Heart right ventricle (tissue), 16 donors: ENCODE results near the gene HUNK. TPM values are rescaled to one million over a fixed set of nuclear protein-coding genes. Genes with fewer than 3 reads are reported as not detected.
A peak's percentile ranks its signal among the peaks of the same experiment; 100 is the strongest.

Source experiments
- ATAC-seq, 8 donors: fragments of 200-7000 bp; cut with Tn5 transposase; one replicate each; pipeline ENCODE4 v1.9.1; 2020; ENCODE audit warnings: mild to moderate bottlenecking in 8 of 8, moderate library complexity in 8 of 8, moderate number of reproducible peaks in 1 of 8
- DNase-seq, 2 donors: peaks; one replicate each; pipeline ENCODE4 v3.0.0-alpha.2; 2020
- H3K27ac ChIP-seq, 10 donors: fragments of 200-600 bp; sonication (generic) in 2 of 10; one replicate each; pipeline versions ENCODE4 v1.5.0 to v1.8.0; 2020 to 2022; ENCODE audit warnings: mild to moderate bottlenecking in 3 of 10
- H3K27me3 ChIP-seq, 7 donors: fragments of 200-600 bp; one replicate each; pipeline ENCODE4 v1.8.0; 2021 to 2022; ENCODE audit warnings: mild to moderate bottlenecking in 2 of 7
- H3K36me3 ChIP-seq, 9 donors: fragments of 200-600 bp; sonication (generic) in 1 of 9; one replicate each; pipeline versions ENCODE4 v1.5.0 to v1.8.0; 2020 to 2022; ENCODE audit warnings: mild to moderate bottlenecking in 2 of 9
- H3K4me1 ChIP-seq, 9 donors: fragments of 200-600 bp; sonication (generic) in 1 of 9; one replicate each; pipeline versions ENCODE4 v1.5.0 to v1.8.0; 2020 to 2022; ENCODE audit warnings: mild to moderate bottlenecking in 4 of 9
- H3K4me3 ChIP-seq, 10 donors: fragments of 200-600 bp; sonication (generic) in 2 of 10; one replicate each; pipeline versions ENCODE4 v1.5.0 to v1.8.0; 2020 to 2022; ENCODE audit warnings: mild to moderate bottlenecking in 7 of 10, moderate library complexity in 2 of 10
- H3K9me3 ChIP-seq, 11 donors: fragments of 200-600 bp in 10 of 11; sonication (generic) in 2 of 11; one replicate each; pipeline versions ENCODE4 v1.5.0 to v1.8.0; 2013 to 2022; ENCODE audit warnings: mild to moderate bottlenecking in 2 of 11, control low read depth in 1 of 11, moderate library complexity in 1 of 11
- CTCF ChIP-seq, 9 donors: fragments of 200-600 bp; sonication (generic) in 2 of 9; IDR thresholded peaks; one replicate each; pipeline versions ENCODE4 v1.5.0 to v1.8.0; 2021 to 2022; ENCODE audit warnings: antibody characterized with exemption in 9 of 9, mild to moderate bottlenecking in 5 of 9, moderate library complexity in 1 of 9
- whole genome bisulfite sequencing, 2 donors: extraction: QIAGEN DNeasy Blood & Tissue Kit; methylation state at CpG; one replicate each; pipeline ENCODE4 v1.1.7; 2013; ENCODE audit warnings: inconsistent platforms in 1 of 2; 5-methylcytosine and 5-hydroxymethylcytosine counted together
- intact Hi-C, 10 donors: fragments of 100-400 bp; cut with DNase I; formaldehyde crosslinking; loops; one replicate each; pipeline versions ENCODE4 v1.11.1 to v1.14.2; 2022
- long read RNA-seq, 3 donors: library from polyadenylated mRNA; unstranded; transcript quantifications; one replicate each; pipeline ENCODE4 v2.0.0, GENCODE V29; 2020 to 2021
- polyA plus RNA-seq, 2 donors: library from polyadenylated mRNA; stranded (reverse); fragments of 200-250 nt; gene quantifications; one replicate each; pipeline ENCODE4 v1.2.3, GENCODE V29; 2013
- total RNA-seq, 10 donors: library from RNA; stranded (reverse); fragmentation: NEBNext Ultra II Directional in 3 of 10; extraction: Animal tissue kit (Norgen Biotek cat#: 25700) in 3 of 10; gene quantifications; one replicate each; pipeline versions ENCODE4 v1.2.1 to v1.2.4, GENCODE V29; 2021 to 2023
- donor health status: Arrhythmogenic right ventricular cardiomyopathy.
- donor health status: ischemic (EF 13 %, LVEDD 7.1; RV severe dilation, severe dysfunction).
- donor health status: healthy with polysubstance abuse.
- donor health status: DM: no; HTN: yes; CAD: no.
- donor health status: DM: no; HTN: no; CAD: no.
- donor health status: ischemic (EF 25% LVEDD 6.9; RV normal size, moderate dysfunction).
- donor health status: ischemic (EF 25% LVEDD 5.7; RV mildly dilated, moderate dysfunction).
- donor health status: healthy.
- donor health status: DM: yes; HTN: yes; CAD: no.
- donor health status: Ischemic cardiomyopathy.
- donor health status: ischemic (EF 35%, LVEDD 5.7; RV mildly dilated, moderate dysfunction).
- donor health status: nonischemic (EF 11% LVEDD 7.7; RV severe dilation, severe dysfunction).
- donor health status: DM: yes; HTN: yes; CAD: no.
- donor health status: PGD.
- donor health status: ischemic (EF 29% LVEDD 5.4; RV normal size, mild dysfunction).
- donor health status: nonischemic (EF 23%, LVEDD 6.1; RV moderate dilation, normal function).

HUNK gene
- under 1 TPM in 9 of 10 donors, not detected in 1; 0.04 to 0.81 (median 0.10) TPM for total RNA-seq
- under 1 TPM in 1 of 2 donors, not detected in 1; 0.14 TPM for polyA plus RNA-seq
- long read RNA-seq, donor 1 = 0 reads
- long read RNA-seq, donor 2 = 0 reads
- long read RNA-seq, donor 3 = 0 reads

DNA sequence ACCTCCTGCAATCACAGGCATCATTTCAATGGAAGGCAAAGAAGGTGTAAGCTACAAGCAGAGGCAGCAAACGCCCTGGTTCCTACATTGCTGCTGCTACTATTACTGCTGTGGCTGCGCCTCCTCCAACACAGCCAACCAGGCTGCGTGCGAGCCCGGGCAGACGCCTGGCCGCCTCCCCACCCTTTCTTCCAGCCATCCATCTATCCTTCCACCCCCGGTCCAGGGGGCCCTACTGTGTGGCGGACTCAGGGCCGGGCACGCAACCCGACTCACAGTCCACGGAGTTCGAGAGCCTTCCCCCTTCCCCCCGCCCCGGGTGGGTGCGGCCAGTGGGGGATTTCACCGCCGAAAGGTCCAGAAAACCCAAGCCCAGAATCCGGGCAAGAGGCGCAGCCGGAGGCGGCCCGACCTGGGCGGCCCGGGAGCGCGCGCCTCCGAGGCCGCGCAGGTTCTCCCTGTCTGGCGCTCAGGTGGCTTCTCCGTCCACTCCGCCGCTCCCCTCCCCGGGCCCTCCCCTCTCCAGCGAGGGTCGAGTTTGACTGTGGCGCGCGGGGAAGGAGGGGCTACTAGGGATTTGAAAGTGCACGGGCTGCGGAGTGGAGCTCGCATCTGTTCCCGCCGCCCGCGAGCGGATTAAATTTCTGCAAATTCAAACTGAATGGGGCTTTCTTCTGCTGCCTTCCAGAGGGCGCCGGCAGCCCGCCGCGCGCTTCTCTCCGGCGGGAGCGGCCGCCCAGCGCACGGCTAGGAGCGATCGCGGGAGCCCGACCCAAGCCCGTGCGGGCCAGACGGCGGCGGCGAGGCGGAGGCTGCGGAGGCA is at the start of gene HUNK:
Gene HUNK (plus strand): TSS at position 569 of the 823 bp plus-strand sequence. CDS start 655 bp downstream, outside the sequence.
- Histone ChIP-seq H3K4me3 (peak within 1 kb of the TSS; percentile 28 to 66 (median 58)), H3K27ac (no peak within 1 kb of the TSS), H3K9me3 (no peaks in the 10 kb centered on the region), H3K4me1 (peaks cover 0 to 21% (median 13%) of the 10 kb centered on the region in 9 donors), H3K36me3 (no peaks in the 10 kb centered on the region), H3K27me3 (peaks cover 0 to 73% (median 46%) of the 10 kb centered on the region in 7 donors)
- ATAC-seq (peak in 7 of 8 donors; percentile 42 to 64 (median 54)), DNase-seq (peak in 1 of 2 donors; percentile 15)
- intact Hi-C loops = loop anchor here in 2 of 10 donors (2.0 to 10.0 kb wide), 2 partner anchors 88 to 386 kb away; no protein-coding TSS in a partner anchor
- TF ChIP-seq CTCF (IDR thresholded peaks at IDR 0.05) = peak in 1 of 9 donors; percentile 27
- 1 to 2% methylated on average over 60 to 74 of the region's 74 CpGs for WGBS, 2 donors

- WGBS, 2 donors = 88 to 90% methylated on average over 5 of the region's 5 CpGs
- Histone ChIP-seq H3K27me3 (no peaks in the 10 kb centered on the region), H3K27ac (no peak overlapping the region), H3K4me1 (no peaks in the 10 kb centered on the region), H3K36me3 (no peaks in the 10 kb centered on the region), H3K9me3 (peaks cover 0 to 3% (median 0%) of the 10 kb centered on the region in 11 donors), H3K4me3 (no peak overlapping the region)
- intact Hi-C loops = no loop called here
- DNase-seq (no peak), ATAC-seq (no peak)
- TF ChIP-seq CTCF (IDR thresholded peaks at IDR 0.05) = no peak
Measured at GRCh38 chr21:31829736-31830472, 42.9 kb upstream of the HUNK start.

- 59 to 76% methylated on average over 4 of the region's 4 CpGs for WGBS, 2 donors
- no peak for TF ChIP-seq CTCF (IDR thresholded peaks at IDR 0.05)
- no peak for ATAC-seq
- intact Hi-C loops = no loop called here
- H3K27me3 ChIP-seq = no peaks in the 10 kb centered on the region
- no peaks in the 10 kb centered on the region for H3K4me1 ChIP-seq
- H3K4me3 ChIP-seq = no peak overlapping the region
- H3K27ac ChIP-seq = no peak overlapping the region
- peaks cover 0 to 3% (median 0%) of the 10 kb centered on the region in 11 donors for H3K9me3 ChIP-seq
- H3K36me3 ChIP-seq = no peaks in the 10 kb centered on the region
- no peak for DNase-seq
Measured at GRCh38 chr21:31830701-31831100, 42.1 kb upstream of the HUNK start.

DNA sequence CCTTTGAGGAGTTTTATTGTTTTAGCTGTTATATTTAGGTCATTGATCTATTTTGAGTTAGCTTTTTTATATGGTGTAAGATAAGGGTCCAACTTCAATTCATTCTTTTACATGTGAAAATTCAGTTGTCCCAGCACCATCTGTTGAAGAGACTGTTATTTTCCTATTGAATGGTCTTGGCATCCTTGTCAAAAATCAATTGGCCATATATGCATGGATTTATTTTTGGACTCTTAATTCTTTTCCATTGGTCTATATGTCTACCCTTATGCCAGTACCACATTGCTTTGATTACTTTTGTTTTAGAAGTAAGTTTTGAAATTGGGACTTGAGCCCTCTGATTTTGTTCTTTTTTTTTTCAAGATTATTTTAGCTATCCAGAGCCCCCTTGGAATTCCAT is 35.8 kb upstream of the HUNK start:
- TF ChIP-seq CTCF (IDR thresholded peaks at IDR 0.05) = no peak
- H3K4me3 ChIP-seq = no peak overlapping the region
- intact Hi-C loops = no loop called here

More for the DNA sequence above, 35.8 kb upstream of the HUNK start:
- H3K36me3 ChIP-seq = no peaks in the 10 kb centered on the region
- H3K27me3 ChIP-seq = peaks cover 0 to 5% (median 0%) of the 10 kb centered on the region in 7 donors
- DNase-seq = no peak
- no peak overlapping the region for H3K27ac ChIP-seq
- ATAC-seq = no peak
- no peaks in the 10 kb centered on the region for H3K4me1 ChIP-seq
- H3K9me3 ChIP-seq = no peaks in the 10 kb centered on the region
